ENCODE measurements around the gene TCF7L2. TPM values are rescaled to one million over a fixed set of nuclear protein-coding genes. Genes with fewer than 3 reads are reported as not detected.

The TCF7L2 gene
- polyA plus RNA-seq, 3 donors = 5.4 to 21.3 (median 20.0) TPM

DNA sequence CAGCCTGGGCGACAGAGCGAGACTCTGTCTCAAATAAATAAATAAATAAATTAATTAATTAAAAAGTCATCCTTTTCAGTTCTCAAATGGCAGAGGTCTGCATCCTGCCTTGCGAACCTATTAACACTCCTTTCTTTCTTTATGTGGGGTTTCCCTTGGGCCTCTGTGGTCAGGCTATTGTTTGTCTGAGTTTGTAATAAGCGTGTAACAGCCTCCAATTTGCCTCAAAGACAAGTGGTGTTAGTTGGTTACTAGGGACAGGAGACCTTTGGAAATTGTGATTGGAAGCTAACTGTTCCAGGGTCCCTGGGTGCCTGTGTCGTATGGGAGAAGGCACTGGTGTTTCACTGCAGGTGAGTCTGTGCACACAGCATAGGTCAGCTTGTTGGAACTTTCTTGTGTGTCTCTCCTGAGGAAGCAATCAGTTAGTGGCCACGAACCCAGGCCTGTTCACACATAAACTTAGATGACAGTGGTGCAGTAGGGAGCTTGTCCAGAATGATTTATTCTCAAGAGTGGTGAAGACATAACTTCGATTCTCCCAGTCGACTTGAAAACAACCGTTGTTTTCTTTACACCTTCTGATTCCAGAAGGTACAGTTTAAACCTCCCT is 33.5 kb downstream of the TCF7L2 start:
- H3K27ac ChIP-seq (ENCODE audit: low read depth, low read length) = no peak overlapping the region
- WGBS, 3 donors = 85 to 88% (median 88%) methylated on average over 9 of the region's 9 CpGs

DNA sequence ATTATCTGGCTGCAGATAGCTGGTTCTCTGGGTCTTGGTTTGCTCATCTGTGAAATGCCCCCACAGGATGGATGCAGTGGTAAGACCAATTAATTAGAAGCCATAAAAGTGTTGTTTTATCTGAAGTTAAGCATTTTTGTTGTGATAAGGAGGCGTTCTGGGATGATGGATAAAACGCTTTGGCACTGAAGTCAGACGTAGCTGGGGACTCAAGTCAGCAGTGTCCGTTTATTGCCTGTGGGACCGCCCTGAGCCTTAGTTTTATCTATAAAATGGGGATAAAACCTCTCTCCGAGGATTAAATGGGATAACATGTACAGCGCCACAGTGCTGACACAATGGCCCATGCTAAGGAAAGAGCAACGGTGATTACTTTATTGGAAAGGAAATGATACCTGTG is 34.7 kb downstream of the TCF7L2 start:
- WGBS, 3 donors = 73 to 80% (median 76%) methylated on average over 8 of the region's 8 CpGs
- no peak overlapping the region for H3K27ac ChIP-seq (ENCODE audit: low read depth, low read length)

GRCh38 chr10:112985690-112986543 is 35.9 kb downstream of the TCF7L2 start:
- WGBS, 3 donors = 43 to 72% (median 55%) methylated on average over 7 of the region's 7 CpGs
- no peak overlapping the region for H3K27ac ChIP-seq (ENCODE audit: low read depth, low read length)

DNA sequence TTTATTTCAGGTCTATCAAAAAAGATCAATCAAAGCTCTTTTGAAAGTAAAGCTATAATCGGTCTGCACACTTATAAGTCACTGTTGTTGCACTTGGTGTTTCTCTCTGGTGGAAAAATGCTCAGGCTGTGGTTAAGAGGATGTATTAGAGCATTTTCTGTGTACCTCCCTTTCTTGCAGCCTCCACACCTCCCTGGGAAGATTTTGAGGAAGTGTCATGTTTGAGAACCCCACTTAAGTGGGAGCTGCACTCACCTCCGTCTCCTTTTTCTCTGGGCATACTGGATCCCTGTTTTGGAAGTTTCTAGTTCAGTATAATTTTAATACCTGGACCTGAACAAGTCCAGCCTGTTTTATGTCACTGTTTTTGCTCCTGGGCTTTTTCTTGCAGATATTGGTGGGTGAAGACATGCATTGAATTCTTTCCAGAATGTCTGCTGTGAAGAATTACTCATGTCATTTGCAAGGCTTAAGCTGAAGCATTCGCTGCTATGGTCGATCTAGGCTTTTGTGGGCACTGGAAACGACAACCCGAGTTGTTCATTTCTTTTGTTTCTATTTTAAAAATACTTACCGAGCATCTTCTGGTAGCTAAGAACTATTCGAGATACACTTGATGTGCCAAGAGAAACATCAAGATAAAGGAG is 36.6 kb downstream of the TCF7L2 start:
- H3K27ac ChIP-seq (ENCODE audit: low read depth, low read length) = no peak overlapping the region
- 55 to 62% (median 56%) methylated on average over 8 of the region's 8 CpGs for WGBS, 3 donors

GRCh38 chr10:112988839-112989406 is 38.9 kb downstream of the TCF7L2 start:
- H3K27ac ChIP-seq (ENCODE audit: low read depth, low read length) = no peak overlapping the region
- 78 to 80% (median 79%) methylated on average over 7 of the region's 7 CpGs for WGBS, 3 donors

- H3K27ac ChIP-seq (ENCODE audit: low read depth, low read length) = no peak overlapping the region
- 77 to 81% (median 78%) methylated on average over 5 of the region's 5 CpGs for WGBS, 3 donors
These were observed 39.8 kb downstream of the TCF7L2 start for GRCh38 chr10:112989826-112990225.

GRCh38 chr10:112990271-112990670 is 40.2 kb downstream of the TCF7L2 start:
- no peak overlapping the region for H3K27ac ChIP-seq (ENCODE audit: low read depth, low read length)
- WGBS, 3 donors = 89 to 93% (median 90%) methylated on average over 8 of the region's 8 CpGs

DNA sequence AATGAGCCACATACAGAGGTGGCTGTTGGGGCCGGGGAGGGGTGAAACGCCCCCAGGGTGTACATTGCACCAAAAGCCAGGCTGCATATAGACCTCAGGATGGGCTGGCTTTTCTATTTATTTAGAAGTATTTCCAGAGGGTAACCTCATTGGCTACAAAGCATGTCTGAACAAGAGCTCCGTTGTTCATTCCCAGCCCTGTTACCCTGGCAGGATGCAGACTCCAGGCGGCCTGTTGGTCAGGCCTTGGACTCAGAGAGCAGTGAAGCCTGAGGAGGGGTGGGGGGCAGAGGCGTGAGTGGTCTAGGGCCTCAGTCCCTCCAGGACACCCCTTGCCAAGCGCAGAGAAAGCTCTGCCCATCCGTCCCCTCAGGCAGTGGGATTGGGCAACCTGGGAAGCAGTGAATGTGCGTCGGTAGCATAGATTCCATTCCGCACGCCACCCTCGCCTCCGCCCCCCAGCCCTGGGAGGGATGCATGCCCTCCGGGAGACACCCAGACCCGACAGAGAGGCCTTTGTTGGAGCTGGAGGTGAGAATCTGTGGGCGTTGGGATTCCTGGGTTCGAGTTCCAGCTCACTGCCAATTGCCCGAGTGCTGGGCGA is 41.9 kb downstream of the TCF7L2 start:
- no peak overlapping the region for H3K27ac ChIP-seq (ENCODE audit: low read depth, low read length)
- 85 to 92% (median 90%) methylated on average over 18 to 19 of the region's 19 CpGs for WGBS, 3 donors

DNA sequence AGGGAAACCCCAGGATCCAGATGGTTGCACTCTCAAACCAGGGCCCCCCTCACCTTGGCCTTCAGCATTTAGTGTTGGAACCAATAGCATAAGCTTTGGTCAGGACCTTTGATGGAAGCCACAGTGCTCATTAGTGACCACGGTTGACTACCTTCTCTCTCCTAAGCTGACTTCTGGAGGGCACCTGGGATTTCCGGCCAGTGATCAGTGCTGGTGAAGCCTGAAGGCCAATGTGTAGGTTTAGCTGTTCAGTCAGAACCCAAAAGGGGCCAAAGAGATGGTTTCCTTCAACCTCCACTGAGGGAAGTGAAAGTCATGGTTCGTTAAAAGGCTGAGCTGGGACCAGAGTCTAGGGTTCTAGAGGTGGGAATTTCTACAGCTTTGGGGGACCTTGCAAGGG is 46.4 kb downstream of the TCF7L2 start:
- WGBS, 3 donors = 89 to 95% (median 92%) methylated on average over 3 of the region's 3 CpGs
- H3K27ac ChIP-seq (ENCODE audit: low read depth, low read length) = no peak overlapping the region

DNA sequence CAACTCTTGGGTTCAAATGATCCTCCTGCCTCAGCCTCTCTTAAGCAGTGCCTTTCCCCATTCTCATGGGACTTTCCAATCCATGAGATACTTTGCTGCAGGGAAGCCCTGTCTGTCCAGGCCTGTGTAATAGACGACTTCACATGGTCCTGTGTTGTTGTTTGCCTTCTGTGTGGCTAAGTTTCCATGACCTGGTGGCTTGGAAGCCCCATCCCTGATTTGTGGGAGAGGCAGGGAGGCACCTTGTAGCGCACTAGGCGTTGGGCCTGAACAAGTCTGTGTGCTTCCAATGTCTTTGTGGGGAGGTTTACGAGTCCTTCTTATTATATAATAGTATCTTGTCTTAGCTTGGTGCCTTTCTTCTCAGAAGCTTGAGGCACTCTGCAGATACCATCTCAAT is 49.1 kb downstream of the TCF7L2 start:
- 89 to 96% (median 92%) methylated on average over 4 of the region's 4 CpGs for WGBS, 3 donors
- H3K27ac ChIP-seq (ENCODE audit: low read depth, low read length) = no peak overlapping the region

GRCh38 chr10:113000442-113000841 is 50.4 kb downstream of the TCF7L2 start:
- H3K27ac ChIP-seq (ENCODE audit: low read depth, low read length) = no peak overlapping the region
- 73 to 84% (median 78%) methylated on average over 6 of the region's 6 CpGs for whole genome bisulfite sequencing, 3 donors

GRCh38 chr10:113000876-113001598 is 51.0 kb downstream of the TCF7L2 start:
- 73 to 83% (median 80%) methylated on average over 14 of the region's 14 CpGs for WGBS, 3 donors
- H3K27ac ChIP-seq (ENCODE audit: low read depth, low read length) = no peak overlapping the region

- 85 to 89% (median 87%) methylated on average over 8 of the region's 8 CpGs for WGBS, 3 donors
- H3K27ac ChIP-seq (ENCODE audit: low read depth, low read length) = no peak overlapping the region
These were observed 51.8 kb downstream of the TCF7L2 start for GRCh38 chr10:113001599-113002448.

DNA sequence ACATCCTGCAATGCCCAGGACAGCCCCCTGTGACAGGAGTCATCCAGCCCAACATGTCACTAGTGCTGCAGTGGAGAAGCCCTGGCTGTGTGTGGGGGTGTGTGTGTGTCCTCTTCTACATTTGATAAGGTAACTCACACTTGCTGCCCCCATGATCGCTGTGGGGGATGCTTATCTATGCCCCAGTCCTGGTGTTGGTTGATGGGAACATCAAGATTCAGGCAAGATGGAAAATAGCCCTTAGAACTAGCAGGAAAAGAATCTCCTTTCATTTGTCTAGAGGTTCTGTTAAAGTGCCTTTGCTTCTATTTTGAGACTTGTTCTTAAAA is 52.4 kb downstream of the TCF7L2 start:
- 58 to 77% (median 72%) methylated on average over 1 of the region's 1 CpG for WGBS, 3 donors
- no peak overlapping the region for H3K27ac ChIP-seq (ENCODE audit: low read depth, low read length)

GRCh38 chr10:113003052-113003451 is 53.0 kb downstream of the TCF7L2 start:
- no peak overlapping the region for H3K27ac ChIP-seq (ENCODE audit: low read depth, low read length)
- 80 to 95% (median 84%) methylated on average over 3 of the region's 3 CpGs for WGBS, 3 donors

- H3K27ac ChIP-seq (ENCODE audit: low read depth, low read length) = no peak overlapping the region
- 54 to 65% (median 60%) methylated on average over 5 of the region's 5 CpGs for WGBS, 3 donors
These were observed 54.1 kb downstream of the TCF7L2 start for GRCh38 chr10:113004069-113004618.

- no peak overlapping the region for H3K27ac ChIP-seq (ENCODE audit: low read depth, low read length)
- 48 to 87% (median 57%) methylated on average over 6 of the region's 6 CpGs for WGBS, 3 donors
These were observed 55.3 kb downstream of the TCF7L2 start for GRCh38 chr10:113005380-113005779.
